ENCODE measurements around the gene MRM3.
"Not testable (repeated sequence)": the region's sequence is repeated elsewhere in the genome, so short reads cannot be mapped to it uniquely, and the experiment has no call there.

MRM3 gene

DNA sequence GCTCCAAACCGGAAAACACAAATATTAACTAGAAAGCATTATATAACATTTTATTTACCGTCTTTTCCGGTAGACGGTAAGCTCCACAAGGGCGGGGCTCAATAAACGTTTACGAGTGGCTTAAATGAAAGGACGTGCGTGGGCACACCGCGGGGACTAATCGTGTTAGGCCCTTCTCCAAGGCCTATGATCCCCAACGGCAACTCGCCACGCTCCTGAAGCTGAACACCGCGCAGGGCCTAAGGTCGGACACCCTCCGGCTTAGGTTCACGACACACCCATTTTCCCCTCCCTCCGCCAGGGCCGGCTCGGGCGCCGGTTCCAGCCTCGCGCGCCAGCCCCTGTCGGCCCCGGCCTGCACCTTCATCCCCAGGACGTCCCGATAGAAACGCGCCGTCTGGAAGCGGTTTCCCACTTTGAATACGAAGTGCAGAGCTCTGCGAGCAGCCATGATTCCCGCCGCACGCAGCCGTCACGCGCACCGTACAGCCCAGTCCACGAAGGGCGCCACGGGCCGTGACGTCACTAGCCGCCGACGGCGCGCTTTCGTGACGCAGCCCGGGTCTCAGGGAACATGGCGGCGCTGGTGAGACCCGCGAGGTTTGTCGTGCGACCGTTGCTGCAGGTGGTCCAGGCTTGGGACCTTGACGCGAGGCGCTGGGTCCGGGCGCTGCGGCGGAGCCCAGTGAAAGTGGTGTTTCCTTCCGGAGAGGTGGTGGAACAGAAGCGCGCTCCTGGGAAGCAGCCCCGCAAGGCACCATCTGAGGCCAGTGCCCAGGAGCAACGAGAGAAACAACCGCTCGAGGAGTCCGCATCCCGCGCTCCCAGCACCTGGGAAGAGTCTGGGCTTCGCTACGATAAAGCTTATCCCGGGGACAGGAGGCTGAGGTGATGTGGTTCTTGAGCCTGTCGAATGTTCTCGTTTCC lies at the start of gene MRM3, which contains the start of gene GLOD4:
Gene MRM3 (plus strand): TSS at position 549 of the 927 bp plus-strand sequence. CDS start 26 bp downstream, at position 575.
Gene GLOD4 (minus strand): TSS at position 476 of the 927 bp plus-strand sequence. CDS start 25 bp downstream, at position 451.
- DNase-seq: peak; percentile 72

DNA sequence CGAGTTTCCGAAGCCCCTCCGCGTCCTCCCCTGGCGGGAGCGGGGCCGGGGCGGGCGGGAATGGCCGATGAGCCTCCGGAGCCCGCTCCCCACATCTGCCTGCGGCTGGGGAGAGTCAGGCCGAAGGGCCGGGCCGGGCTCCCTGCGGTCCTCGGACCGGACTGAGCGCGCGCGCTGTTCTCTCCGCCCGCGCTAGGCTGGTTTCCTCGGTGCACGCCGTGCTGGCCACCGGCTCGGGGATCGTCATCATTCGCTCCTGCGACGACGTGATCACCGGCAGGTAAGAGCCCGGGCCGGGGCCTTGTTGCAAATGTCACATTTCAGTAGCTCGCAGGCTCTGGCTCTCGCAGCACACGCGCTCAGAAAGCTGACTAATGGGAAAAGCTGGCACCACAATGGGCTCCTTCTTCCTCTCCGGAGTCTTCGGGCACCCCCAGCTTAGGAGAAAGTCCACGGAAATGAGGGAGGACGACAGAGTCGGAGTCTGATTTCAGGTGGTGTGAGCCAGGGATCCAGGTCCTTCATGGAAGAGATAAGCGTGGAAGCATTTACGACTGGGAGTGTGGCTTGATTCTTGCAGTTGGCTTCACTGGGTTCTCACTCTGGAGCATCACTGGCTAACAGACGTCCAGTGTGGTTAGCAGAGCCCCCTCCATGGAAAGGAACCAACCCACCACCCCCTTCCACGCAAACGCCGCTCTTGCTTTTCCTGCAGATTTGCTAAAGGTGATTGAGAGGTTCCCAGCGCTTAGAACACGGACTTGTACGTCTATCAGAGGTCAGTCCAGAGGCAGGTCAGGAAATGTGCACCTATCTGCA lies 49.0 kb upstream of the MRM3 start:
- DNase-seq: no peak

DNA sequence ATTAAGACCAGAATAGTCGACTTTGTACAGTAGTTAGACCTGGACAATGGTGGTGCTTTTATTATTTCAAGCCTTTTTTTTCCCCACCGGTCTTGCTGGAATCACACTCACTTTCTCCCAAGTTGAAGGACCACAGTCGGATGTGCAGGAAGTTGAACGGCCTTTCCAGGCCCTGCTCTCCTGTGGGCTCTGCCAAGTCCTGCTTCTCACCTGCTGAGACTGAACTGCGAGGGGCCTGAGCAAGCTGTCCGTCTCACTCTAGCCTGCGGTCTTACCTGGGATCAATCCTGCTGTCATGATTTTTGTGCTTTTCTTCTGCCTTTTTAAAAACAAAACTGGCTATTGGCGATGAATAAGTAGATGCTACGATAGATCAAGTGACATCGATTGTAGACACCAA lies 48.4 kb upstream of the MRM3 start:
- no peak for DNase-seq

GRCh38 chr17:737561-738113 lies 44.5 kb upstream of the MRM3 start:
- no peak for DNase-seq

DNA sequence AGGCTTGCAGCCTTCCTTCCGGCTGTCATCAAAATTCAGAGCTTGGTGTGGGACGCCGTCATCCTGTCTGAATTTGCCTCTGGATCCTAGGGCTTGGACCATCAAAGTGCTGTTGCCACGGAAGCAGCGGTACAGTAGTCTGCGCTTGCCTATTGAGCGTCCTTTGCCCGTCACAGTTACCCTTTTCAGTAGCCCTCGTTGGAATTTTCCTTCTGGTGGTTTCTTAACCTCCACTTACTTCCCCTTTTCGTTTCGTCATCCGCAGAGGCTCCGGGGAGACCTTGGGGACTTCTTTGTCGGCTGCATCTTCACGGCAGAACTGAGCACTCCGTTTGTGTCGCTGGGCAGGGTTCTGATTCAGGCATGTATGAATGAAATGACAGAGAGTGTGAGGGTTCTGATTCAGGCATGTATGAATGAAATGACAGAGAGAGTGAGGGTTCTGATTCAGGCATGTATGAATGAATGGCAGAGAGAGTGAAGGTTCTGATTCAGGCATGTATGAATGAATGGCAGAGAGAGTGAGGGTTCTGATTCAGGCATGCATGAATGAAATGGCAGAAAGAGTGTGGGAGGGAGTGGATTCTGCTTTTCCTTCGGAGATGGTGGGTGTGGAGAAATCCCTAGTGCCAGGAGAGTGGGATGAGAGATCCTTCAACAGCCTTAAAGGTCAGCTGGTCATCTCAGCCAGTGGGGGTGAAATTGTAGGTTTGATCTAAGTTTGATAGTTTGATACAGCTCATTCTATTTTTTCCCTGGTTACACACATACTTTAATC lies 41.7 kb upstream of the MRM3 start:
- DNase-seq: no peak

DNA sequence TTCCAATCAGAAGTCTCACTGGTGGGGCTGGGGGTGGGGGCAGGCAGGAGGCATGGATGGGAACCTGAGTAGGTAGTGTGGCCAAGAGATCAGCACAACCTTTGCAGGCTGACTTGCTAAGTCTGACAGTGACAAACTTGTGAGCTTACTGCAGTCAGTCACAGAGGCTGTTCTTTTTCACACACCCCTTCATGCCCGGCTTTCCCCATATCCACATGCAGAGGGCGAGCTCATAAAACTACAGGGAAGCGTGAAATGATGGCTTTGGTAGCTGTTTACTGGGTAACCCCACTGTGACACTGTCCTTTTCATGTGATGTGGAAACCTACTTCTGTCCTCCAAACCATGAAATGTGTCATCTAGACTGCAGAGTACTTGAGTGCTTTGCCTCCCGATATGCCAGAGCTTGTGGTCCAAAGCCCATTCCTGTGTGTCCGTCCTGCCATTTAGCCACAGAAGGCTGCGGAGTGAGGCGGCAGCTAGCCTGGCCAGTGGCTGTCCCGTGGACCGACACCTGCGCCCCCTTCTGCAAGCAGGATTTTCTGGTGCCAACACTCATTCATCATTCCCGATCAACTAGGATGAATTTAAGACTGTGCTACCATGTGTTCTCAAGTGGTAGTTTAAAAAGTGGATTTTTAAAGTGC lies 39.9 kb upstream of the MRM3 start:
- DNase-seq: no peak

DNA sequence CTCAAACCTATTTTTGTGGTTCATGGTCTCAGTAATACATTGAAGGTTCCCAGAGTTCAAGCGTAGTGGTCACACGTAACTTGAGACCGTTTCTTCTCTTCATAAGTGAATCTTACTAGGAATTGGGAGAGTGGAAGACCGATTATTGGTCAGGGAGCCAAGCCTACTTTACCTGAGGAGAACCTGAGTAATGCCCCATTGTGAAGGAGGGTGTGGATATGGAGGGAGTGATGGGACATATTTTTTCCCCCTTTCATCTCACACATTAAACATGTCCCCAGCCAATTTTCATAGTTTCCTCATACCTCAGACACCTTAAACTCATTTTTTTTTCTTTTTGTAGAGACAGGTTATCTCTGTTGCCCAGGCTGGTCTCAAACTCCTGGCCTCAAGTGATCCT lies 39.0 kb upstream of the MRM3 start:
- DNase-seq: no peak

DNA sequence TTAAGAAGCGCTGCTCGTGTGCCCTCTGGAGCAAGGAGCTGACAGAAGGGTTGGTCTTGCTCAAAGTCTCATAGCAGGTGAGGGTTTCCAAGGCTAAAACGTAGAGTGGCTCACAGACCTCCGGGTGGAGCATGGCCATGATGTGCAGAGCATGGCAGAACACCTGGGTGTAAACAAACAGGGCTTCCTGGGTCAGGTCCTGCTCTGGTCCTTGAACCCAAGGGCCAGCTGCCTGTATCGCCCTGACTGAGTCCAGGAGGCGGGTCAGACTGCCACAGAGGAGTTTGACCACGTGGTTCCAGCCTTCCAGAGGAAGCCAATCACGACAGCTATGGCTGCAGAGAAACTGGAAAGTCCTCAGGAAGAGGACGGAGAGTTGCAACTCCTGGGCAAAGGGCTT lies 37.2 kb upstream of the MRM3 start:
- no peak for DNase-seq

DNA sequence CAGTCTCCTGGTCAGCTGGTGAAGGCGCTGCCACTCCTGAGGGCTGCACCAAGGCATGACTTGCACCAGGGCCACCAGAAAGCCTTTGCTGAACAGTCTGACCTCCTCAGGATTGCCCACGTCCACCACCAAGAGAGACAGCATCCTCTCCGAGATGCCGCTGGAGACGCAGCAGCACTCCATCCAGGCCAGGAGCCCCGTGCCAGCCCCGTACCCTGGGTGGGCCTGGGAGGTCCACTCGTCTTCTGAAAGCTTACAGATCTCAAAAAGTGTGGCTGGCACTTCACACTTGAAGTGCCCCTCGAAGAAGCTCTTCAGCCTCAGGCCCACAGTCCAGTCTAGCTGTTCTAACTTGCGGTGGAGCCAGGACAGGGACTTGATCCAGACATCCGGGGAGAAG lies 36.7 kb upstream of the MRM3 start:
- DNase-seq: no peak

- no peak for DNase-seq
Measured at GRCh38 chr17:746181-746580, 36.0 kb upstream of the MRM3 start.

GRCh38 chr17:746783-747629 lies 35.1 kb upstream of the MRM3 start:
- DNase-seq: no peak

- not testable (repeated sequence) for DNase-seq
Measured at GRCh38 chr17:748604-749003, 33.5 kb upstream of the MRM3 start.

DNA sequence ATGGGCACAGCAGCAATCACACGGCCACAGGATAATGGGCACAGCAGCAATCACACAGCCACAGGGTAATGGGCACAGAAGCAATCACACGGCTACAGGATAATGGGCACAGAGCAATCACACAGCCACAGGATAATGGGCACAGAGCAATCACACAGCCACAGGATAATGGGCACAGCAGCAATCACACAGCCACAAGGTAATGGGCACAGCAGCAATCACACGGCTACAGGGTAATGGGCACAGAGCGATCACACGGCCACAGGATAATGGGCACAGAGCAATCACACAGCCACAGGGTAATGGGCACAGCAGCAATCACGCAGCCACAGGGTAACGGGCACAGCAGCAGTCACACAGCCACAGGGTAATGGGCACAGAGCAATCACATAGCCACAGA lies 32.8 kb upstream of the MRM3 start:
- not testable (repeated sequence) for DNase-seq

GRCh38 chr17:750431-751037 lies 31.6 kb upstream of the MRM3 start:
- no peak for DNase-seq

GRCh38 chr17:751269-752001 lies 30.7 kb upstream of the MRM3 start:
- no peak for DNase-seq

DNA sequence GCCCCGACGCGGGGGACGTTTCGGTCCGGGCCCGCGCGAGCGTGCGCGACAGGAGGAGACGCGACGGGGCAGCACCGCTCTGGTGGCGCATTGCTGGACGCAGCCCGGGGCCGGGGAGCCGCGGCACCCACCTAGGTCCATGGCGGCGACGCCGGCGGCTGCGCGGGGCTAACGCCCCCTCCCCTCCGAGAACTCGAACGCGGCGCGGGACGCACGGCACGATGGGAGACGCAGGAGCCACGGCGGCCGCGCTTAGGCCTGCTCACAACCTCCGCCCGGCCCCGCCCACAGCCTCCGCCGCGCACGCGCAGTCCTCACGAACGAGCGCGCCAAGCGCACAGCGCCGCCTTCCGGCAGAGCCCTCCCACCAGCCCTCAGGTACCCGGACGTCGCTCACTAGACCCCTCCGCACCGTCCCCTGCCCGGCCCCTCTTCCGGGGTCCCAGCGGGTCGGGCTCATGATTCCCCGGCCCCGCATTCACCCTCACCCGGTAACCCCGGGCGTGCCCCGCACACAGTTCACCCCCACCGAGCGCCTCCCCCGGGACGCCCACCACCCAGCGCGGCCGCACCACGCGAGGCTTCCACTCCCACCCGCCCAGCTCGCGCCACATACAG lies 30.0 kb upstream of the MRM3 start, which contains the start of gene GEMIN4:
Gene GEMIN4 (minus strand): TSS at position 263 of the 618 bp plus-strand sequence. CDS start 122 bp downstream, at position 141.
- DNase-seq: peak; percentile 86

GRCh38 chr17:752620-753219 lies 29.4 kb upstream of the MRM3 start:
- no peak for DNase-seq

DNA sequence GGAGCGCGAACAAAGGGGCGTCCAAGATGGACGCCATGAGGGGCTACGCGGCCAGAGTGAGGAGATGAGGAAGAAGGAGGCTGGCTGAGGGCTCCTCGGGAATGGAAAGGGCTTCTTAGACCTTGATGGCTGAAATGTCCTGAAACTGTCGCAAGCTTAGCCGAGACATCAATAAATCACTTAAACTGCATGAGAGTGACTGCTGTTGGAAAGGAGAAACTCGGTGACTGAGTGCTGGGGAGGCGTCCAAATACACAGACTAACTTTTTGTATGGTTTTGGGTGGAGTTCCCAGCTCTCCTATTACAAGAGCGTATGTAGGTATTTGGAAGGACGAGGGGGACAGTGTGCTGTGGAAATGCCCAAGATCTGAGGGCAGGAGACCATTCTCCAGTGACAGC lies 28.7 kb upstream of the MRM3 start:
- no peak for DNase-seq
